GM18520 (cell line): Measurements from ENCODE around the gene BCAR3.

Experiments
- ATAC-seq: cut with Tn5 transposase; IDR thresholded peaks from one replicate; pipeline ENCODE4 v1.9.1; 2021; ENCODE audit not compliant: unreplicated experiment

BCAR3 gene

GRCh38 chr1:93681101-93681988 lies at the start of gene BCAR3:
TSS of gene BCAR3 (minus strand) at chr1:93681837. CDS start at chr1:93674930, 6,907 bp downstream.
- ATAC-seq = peak; percentile 57

DNA sequence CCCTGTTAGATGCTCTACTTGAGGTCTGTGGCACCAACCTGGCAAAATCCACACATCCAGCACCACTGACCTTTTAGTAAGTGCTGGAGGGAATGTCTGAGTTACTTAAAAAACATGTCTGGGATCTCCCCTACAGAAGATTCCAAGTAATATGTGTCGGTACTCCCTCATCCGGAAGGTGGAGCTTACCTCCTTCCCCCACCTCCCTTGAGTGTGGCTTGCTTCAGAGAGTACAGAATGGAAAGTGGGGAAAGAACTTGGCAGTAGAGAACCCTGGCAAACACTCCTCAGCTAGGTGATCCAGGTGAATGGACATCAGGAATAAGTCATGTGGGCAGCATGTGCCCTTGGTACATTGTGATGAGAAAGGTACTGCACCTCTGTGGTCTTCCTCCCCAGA lies 49.0 kb upstream of the BCAR3 start:
- ATAC-seq = no peak

GRCh38 chr1:93729906-93730305 lies 48.3 kb upstream of the BCAR3 start:
- no peak for ATAC-seq

GRCh38 chr1:93729502-93729901 lies 47.9 kb upstream of the BCAR3 start:
- peak; percentile 59 for ATAC-seq

DNA sequence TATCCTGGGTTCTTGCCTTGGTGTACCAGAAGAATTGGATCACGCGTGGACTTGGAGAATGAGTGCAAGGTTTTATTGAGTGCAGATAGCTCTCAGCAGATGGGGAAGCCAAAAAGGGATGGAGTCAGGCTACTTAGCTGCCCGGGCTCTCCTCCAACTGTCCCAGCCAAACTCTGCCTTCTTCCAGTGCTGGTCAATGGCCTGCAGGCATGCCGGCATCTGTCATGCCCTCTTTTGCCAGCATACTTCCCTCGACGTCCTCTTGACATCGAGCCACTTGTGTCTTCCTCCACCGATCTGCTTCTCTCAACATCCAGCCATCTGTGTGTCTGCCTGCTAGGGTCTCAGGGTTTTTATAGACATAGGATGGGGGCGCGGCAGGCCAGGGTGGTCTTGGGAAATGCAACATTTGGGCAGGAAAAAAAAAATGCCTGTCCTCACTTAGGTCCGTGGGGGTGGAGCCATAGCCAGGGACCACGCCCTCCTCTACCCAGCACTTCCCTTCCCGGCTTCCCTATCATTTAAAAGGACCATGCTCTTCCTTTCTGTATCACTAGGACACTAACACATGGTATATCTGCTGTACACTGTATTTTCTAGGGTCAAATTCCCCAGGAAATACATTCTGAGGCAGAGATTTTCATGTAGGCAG lies 47.0 kb upstream of the BCAR3 start:
- no peak for ATAC-seq

- ATAC-seq = no peak
Observed at GRCh38 chr1:93723733-93724270, 42.2 kb upstream of the BCAR3 start.

DNA sequence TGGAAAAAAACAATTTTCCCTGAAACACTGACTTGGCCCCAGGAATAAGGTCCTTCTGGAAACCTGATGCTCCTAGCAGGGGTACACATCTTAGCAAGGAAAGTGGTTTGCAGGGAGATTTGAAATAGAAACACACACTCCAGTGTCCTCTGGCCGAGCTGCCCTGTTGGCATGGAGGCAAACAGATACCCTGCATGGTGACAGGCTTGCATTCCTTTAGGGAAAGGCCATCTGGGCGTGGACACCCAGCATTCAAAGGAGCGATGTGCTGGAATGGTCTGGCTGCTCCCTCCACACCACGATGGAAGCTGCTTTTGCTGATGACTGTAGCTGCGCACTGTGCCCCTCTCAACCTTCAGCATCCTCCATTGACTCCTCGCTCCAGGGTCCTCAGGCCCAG lies 41.5 kb upstream of the BCAR3 start:
- no peak for ATAC-seq

- no peak for ATAC-seq
Observed at GRCh38 chr1:93722081-93723031, 40.7 kb upstream of the BCAR3 start.

DNA sequence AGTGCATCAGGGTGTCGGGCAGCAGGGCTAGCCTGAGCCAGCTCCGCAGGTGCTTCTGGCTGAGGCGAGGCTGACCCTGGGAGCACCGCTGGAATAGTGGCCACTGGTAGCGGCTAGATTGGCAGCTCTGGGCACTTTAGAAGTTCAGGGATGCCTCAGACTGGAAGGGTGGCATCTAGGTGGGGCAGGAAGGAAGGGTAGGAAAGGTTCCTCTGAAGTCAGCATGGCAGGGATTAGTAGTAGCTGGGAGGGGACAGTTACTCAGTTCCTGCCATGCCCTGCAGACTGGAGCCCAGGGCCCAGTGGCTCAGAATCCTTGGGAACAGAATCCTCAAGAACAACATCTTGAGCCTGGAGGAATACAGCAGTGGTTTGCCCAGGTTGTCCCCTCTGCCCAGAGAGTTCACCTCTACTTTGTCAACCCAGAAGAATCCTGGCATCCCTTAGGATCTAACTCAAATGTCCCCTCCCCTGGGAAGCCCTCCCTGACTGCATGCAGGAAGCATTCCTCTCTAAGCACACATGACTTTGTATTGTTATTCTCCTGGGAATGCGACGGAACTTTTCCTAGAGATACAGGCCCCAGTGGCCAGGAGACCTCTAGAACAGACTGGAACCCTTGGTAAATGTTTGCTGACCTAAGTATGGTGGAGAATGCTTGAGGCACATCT lies 39.5 kb upstream of the BCAR3 start:
- ATAC-seq = no peak

DNA sequence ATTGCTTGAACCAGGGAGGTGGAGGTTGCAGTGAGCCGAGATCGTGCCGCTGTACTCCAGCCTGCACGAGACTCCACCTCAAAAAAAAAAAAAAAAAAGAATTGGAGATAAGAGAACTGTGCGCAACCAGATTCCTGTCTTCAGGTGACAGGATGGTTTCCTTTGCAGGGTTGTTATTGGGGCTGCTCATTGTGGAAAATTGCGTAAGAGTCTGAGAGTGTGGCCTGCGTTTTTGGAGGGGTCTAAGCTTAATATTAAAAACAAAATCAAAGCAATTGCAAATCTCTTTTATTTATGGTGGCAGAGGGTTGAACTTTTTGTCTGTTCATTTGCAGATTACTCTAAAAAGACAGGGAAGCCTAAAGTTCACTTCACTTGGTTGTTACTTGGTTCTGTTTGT lies 36.0 kb upstream of the BCAR3 start:
- ATAC-seq = no peak

DNA sequence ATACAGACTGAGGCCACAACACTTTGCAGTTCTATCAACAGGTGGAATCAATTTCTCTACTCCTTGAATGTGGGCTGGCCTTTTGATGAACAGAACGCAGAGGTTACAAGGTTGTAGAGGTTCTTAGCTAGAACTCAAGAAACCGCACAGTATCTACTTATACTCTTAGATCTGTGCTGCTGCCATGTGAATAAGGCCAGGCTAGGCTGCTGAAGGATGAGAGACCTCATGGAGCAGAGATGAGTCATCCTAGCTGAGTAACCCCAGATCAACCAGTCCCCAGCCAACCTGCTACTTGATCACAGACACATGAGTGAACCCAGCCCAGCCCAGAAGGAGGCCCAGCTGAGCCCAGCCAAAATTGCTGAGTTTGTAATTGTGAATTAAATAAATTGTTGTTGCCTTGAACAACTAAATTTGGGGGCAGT lies 35.3 kb upstream of the BCAR3 start:
- no peak for ATAC-seq

- ATAC-seq = no peak
Observed at GRCh38 chr1:93716163-93716562, 34.5 kb upstream of the BCAR3 start.

DNA sequence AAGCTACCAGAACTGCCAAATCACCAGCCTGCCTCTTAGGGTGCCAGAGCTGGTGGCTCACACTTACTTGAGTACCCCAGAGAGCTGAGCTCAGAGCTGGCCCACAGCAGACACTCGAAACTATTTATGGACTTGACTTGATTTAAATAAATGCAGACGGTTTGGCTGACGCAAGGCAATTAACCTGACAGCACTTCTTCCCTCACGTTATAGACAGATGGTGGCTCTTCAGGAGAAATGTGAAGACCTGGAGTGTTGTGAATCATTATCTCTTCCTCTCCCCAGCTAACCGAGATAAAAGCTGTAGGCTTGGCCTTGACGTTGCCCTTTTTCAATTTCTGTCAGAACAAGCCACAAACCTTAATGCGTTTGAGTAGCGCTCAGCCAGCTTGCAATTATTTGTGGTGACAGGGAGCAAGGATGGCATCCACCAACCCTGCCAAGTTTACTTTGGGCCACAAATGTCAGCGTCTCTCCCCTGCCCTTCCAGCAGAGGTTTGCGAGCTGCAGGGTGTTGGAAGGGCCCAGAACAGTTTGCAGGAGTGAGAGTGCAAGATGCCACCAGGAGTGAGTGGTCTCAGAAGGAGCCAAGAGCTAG lies 34.0 kb upstream of the BCAR3 start:
- ATAC-seq = no peak

DNA sequence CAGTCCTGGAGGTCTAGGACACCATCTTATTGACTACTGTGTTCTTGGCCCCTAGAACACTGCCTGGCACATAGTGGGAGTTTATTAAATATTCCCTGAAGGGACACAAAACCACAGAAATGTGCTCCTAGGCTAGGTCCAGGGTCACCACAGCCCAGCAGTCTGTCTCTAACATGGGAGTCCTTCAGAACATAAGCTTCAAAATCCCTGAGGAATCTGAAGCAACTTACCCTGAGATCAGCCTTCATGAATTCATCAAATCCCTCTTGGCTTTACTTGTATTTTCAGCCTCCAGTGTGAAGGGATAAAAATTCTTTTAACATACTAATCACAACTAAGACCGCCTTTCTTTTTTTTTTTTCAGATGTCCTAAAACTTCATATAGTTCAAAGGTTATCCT lies 32.7 kb upstream of the BCAR3 start:
- ATAC-seq = no peak

GRCh38 chr1:93713341-93713740 lies 31.7 kb upstream of the BCAR3 start:
- no peak for ATAC-seq

DNA sequence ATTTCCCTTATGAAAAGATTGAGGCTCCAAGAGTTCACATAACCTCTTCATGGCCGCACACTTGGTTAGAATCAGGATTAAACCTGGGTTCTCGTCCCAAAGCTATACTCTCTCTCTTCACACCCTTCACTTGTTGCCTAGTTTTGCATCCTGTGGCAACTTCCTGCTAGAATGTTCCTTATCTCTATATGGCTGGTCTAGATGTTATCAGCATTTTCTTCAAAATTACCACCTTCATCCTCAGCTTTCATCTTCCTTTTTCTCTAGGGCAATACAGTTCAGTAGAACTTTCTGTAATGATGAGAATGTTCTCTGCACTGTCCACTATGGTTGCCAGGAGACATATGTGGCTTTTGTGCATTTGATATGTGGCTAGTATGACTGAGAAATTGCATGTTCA lies 31.1 kb upstream of the BCAR3 start:
- ATAC-seq = no peak

- ATAC-seq = no peak
Observed at GRCh38 chr1:93710499-93711453, 29.1 kb upstream of the BCAR3 start.

DNA sequence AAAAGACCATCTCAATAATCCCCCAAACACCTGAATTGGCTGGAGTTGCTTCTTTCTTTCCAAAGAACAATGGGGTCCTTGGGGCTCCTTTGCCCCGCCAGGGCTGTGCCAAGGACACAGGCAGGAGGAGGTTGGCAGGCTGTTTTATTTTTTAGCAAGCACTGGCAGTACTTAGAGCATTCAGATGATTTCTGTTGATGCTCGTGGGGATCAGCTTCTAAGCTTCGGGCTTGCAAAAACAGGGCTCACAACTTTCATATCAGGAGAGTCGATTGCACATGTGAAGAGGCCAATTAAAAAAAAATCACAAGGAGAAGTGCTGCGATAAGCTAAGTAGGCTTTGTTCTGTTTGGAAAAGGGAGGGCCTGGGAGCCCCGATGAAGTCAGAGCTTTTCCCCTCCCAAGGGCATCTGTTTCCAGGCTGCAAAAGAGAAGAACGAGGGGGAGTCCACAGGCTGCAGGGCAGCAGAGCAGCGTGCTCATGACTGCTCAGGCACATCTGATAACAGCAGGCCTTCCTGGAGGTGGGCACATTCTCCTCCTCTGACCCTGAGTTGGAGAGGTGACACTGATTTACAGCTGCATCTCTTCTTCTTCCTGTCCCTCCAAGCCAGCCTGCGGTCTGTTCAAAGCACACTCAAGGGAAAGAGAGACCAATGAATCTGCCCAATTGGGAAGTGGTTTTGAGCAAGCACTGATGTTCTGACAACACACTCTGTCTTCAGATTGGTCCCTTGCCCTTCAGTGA lies 27.3 kb upstream of the BCAR3 start:
- ATAC-seq = no peak
